HepG2 (cell line): Measurements from ENCODE around the gene RSBN1L. TPM values are rescaled to one million over a fixed set of nuclear protein-coding genes. Genes with fewer than 3 reads are reported as not detected.

Source experiments
- ATF4 ChIP-seq, 2 experiments: fragments of 450-650 bp in 1 of 2; sonication (generic) in 1 of 2; formaldehyde crosslinking; IDR thresholded peaks; 2 replicates each; pipeline versions ENCODE4 v1.5.0 to v1.8.0; 2020 to 2022; ENCODE audit warnings: mild to moderate bottlenecking in 1 of 2, missing genetic modification reagents in 1 of 2
- HNRNPLL ChIP-seq: fragments of 200-400 bp; formaldehyde crosslinking; IDR thresholded peaks from 2 replicates; pipeline ENCODE4 v1.6.1; 2017; ENCODE audit warnings: mild to moderate bottlenecking, low read depth, low read length; ENCODE audit not compliant: poor library complexity, severe bottlenecking
- HOXD1 ChIP-seq: sonication (generic); formaldehyde crosslinking; IDR thresholded peaks from 2 replicates; pipeline ENCODE4 v1.5.0; 2020; ENCODE audit warnings: missing genetic modification reagents
- KDM1A ChIP-seq: IDR thresholded peaks from 2 replicates; pipeline ENCODE4 v1.6.1; 2016; ENCODE audit warnings: missing compliant biosample characterization
- MAX ChIP-seq: IDR thresholded peaks from 2 replicates; pipeline ENCODE4 v1.6.1; 2012; ENCODE audit warnings: inconsistent platforms
- MBD4 ChIP-seq: IDR thresholded peaks from 2 replicates; pipeline ENCODE4 v1.6.1; 2012; ENCODE audit warnings: low read length, inconsistent platforms, borderline replicate concordance
- PAF1 ChIP-seq: IDR thresholded peaks from 2 replicates; pipeline ENCODE4 v1.6.1; 2016; ENCODE audit warnings: missing genetic modification reagents, missing compliant biosample characterization
- POLR2AphosphoS2 ChIP-seq: IDR thresholded peaks from 2 replicates; pipeline ENCODE4 v1.6.1; 2011; ENCODE audit warnings: low read depth, low read length, improper control_type of control experiment
- RERE ChIP-seq: IDR thresholded peaks from 2 replicates; pipeline ENCODE4 v1.6.1; 2016; ENCODE audit warnings: low read depth, missing genetic modification reagents, missing compliant biosample characterization
- SKIL ChIP-seq: sonication (generic); formaldehyde crosslinking; IDR thresholded peaks from 2 replicates; pipeline ENCODE4 v1.8.0; 2022; ENCODE audit warnings: missing genetic modification reagents, mild to moderate bottlenecking, moderate library complexity, borderline replicate concordance
- SP2 ChIP-seq: sonication (generic); formaldehyde crosslinking; IDR thresholded peaks from 2 replicates; pipeline ENCODE4 v1.5.1; 2020; ENCODE audit warnings: mild to moderate bottlenecking, missing genetic modification reagents
- SRF ChIP-seq: IDR thresholded peaks from 2 replicates; pipeline ENCODE4 v1.6.1; 2011; ENCODE audit warnings: mild to moderate bottlenecking, low read depth, low read length, moderate library complexity
- ZBTB2 ChIP-seq: sonication (generic); formaldehyde crosslinking; IDR thresholded peaks from 2 replicates; pipeline ENCODE4 v1.8.0; 2022; ENCODE audit warnings: low read depth, missing genetic modification reagents
- ZFX ChIP-seq: sonication (generic); formaldehyde crosslinking; IDR thresholded peaks from 2 replicates; pipeline ENCODE4 v1.4.0; 2020; ENCODE audit warnings: mild to moderate bottlenecking, low read depth, missing genetic modification reagents, moderate library complexity
- ZKSCAN8 ChIP-seq: IDR thresholded peaks from 2 replicates; pipeline ENCODE4 v1.6.1; 2016; ENCODE audit warnings: borderline replicate concordance, missing genetic modification reagents, missing compliant biosample characterization
- ZNF205 ChIP-seq: IDR thresholded peaks from 2 replicates; pipeline ENCODE4 v1.6.1; 2018; ENCODE audit warnings: missing biosample characterization, missing genetic modification reagents
- ZNF451 ChIP-seq: sonication (generic); formaldehyde crosslinking; IDR thresholded peaks from 2 replicates; pipeline ENCODE4 v1.5.0; 2020; ENCODE audit warnings: mild to moderate bottlenecking, missing genetic modification reagents
- ZNF724P ChIP-seq: sonication (generic); formaldehyde crosslinking; IDR thresholded peaks from 2 replicates; pipeline ENCODE4 v1.8.0; 2022; ENCODE audit warnings: missing genetic modification reagents, borderline replicate concordance
- polyA plus RNA-seq, 8 experiments: library from polyadenylated mRNA; depleted of rRNA in 3 of 8; stranded (reverse) in 7 of 8; unstranded in 1 of 8; fragments of >200 nt; fragmentation: Illumina TruSeq in 4 of 8; extraction: Trizol in 4 of 8; gene quantifications; 2 replicates each; pipeline versions ENCODE4 v1.2.1 to v1.2.3, GENCODE V29; 2011 to 2016; ENCODE audit warnings: low read depth in 4 of 8, missing spikeins in 1 of 8, mixed read lengths in 1 of 8; ENCODE audit not compliant: insufficient read depth in 1 of 8
- total RNA-seq, 5 experiments: library from RNA; depleted of rRNA; stranded (reverse); fragments of >200 nt; fragmentation: Illumina TruSeq; extraction: Trizol; gene quantifications; 2 replicates each; pipeline ENCODE4 v1.2.3, GENCODE V29; 2016; ENCODE audit warnings: low read depth in 1 of 5

The RSBN1L gene
- total and polyA plus RNA-seq, 2 of the 13 experiments (the other 11 are each of a cell fraction or from before 2014, with no cell fraction given): 7.7 to 21.3 TPM

- TF ChIP-seq ZNF205 (CRISPR knock-in tag) (0 out of 2 replicates have a peak, but pooled peaks have one; percentile 25), ZNF451 (CRISPR knock-in tag) (no peak), MAX (peak; percentile 66), PAF1 (CRISPR knock-in tag) (no peak), ZFX (CRISPR knock-in tag) (no peak; the same call in 1 of the 2 replicates), SRF (no peak), SKIL (CRISPR knock-in tag) (peak; percentile 49; the same call in 1 of the 2 replicates), RERE (peak; percentile 43; the same call in 1 of the 2 replicates), ZKSCAN8 (CRISPR knock-in tag) (no peak), ZBTB2 (CRISPR knock-in tag) (no peak), HNRNPLL (peak; percentile 79), ZNF724P (CRISPR knock-in tag) (peak; percentile 74), MBD4 (no peak), POLR2AphosphoS2 (no peak), ATF4 (CRISPR knock-in tag; IDR thresholded peaks at IDR 0.05) (peak in 1 of 2 experiments; percentile 24; a peak in 1 of 4 replicates), SP2 (CRISPR knock-in tag) (peak; percentile 96), KDM1A (CRISPR knock-in tag) (no peak), HOXD1 (CRISPR knock-in tag) (no peak)
These were observed at the start of gene RSBN1L (continued) for GRCh38 chr7:77696057-77696642.
